Measurements from ENCODE around the gene APOD.

GRCh38 chr3:195580744-195581443 lies 2.8 kb downstream of the APOD start:
- TF ChIP-seq BHLHE40 (IDR thresholded peaks at IDR 0.05; ENCODE audit: borderline replicate concordance) (no peak), TARDBP (IDR thresholded peaks at IDR 0.05) (no peak), FOXM1 (IDR thresholded peaks at IDR 0.05; ENCODE audit: borderline replicate concordance) (no peak), SUZ12 (IDR thresholded peaks at IDR 0.05) (no peak), LEF1 (IDR thresholded peaks at IDR 0.05; ENCODE audit: borderline replicate concordance) (no peak), HDGF (IDR thresholded peaks at IDR 0.05; ENCODE audit: borderline replicate concordance) (no peak), ARNT (IDR thresholded peaks at IDR 0.05) (no peak), PKNOX1 (IDR thresholded peaks at IDR 0.05) (no peak), NFRKB (IDR thresholded peaks at IDR 0.05) (no peak)

All from HEK293T (cell line).